GM19328 (cell line): ENCODE data around the gene NAP1L5.

Experiments used
- ATAC-seq: cut with Tn5 transposase; IDR thresholded peaks from one replicate; pipeline ENCODE4 v1.9.1; 2021; ENCODE audit warnings: mild to moderate bottlenecking, moderate library complexity; ENCODE audit not compliant: unreplicated experiment

NAP1L5 gene, protein sequence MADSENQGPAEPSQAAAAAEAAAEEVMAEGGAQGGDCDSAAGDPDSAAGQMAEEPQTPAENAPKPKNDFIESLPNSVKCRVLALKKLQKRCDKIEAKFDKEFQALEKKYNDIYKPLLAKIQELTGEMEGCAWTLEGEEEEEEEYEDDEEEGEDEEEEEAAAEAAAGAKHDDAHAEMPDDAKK

DNA sequence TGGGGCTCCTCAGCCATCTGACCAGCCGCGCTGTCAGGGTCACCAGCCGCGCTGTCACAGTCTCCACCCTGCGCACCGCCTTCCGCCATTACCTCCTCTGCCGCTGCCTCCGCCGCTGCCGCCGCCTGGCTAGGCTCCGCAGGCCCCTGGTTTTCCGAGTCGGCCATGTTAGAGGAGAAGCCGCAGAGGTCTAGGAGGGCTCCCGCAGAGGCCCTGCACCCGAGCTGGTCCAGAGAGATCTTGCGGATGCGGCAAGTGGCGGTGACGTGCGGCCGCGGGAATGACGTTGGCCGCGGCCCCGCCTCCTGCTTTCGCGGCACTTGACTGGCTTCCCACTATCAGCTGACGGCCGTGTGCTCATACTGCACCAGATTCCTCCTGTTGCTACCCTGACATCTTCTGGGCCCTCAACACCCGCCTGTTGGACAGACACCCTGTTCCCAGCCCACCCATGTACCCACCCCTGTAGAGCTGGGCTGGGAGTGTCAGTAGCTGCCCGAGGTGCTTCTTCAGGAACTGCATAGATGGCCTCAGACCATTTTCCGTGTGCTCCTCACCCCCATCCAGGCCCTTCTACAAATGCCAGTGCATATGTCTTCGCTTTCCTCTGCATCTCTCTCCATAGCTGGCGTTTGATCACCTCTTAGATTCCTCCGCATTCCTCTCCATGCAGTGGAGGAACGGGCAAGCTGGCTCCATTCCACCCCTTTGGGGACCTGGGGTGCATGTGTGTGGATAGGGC lies at the start of gene NAP1L5:
NAP1L5 (minus strand) TSS at position 242 of the 742 bp plus-strand sequence; CDS start at position 167, 75 bp downstream.
- peak; percentile 97 for ATAC-seq

DNA sequence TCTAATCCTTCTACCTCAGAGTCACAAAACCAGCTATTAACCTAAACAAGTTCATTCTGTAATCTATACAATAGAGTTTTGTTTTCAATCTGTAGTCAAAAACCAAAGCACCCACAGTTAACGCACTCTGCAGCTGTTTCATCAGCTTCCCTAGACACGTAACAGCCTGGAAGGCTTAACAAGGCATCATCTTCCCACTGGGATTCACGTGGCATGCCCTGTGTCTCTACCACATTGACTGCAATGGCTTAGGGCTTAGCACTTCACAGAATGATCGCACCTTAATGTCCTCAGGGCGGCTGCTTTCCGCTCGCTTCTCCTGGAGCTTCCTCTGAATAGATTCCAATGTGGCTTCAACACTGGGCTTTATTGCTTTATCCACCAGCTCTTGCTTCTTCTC lies 49.7 kb upstream of the NAP1L5 start:
- ATAC-seq, result no peak

DNA sequence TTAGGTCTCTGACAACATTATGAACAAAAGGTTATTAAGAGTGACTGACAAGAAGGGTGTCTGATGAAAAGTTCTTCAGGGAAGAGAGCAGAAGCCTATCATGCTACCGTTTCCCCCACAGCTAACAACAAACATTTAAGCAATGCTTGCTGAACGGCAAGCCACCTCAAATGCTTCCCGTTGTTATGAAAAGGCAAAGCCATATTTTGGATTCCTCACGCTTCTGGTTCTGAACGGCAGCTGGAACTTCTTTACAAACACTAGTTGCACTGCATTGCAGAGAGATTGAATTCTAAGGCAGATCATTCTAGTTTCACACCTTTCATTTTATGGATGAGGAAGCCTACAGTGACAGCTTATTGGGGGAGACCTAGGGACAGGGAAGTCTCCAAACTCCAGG lies 48.6 kb upstream of the NAP1L5 start:
- no peak for ATAC-seq

DNA sequence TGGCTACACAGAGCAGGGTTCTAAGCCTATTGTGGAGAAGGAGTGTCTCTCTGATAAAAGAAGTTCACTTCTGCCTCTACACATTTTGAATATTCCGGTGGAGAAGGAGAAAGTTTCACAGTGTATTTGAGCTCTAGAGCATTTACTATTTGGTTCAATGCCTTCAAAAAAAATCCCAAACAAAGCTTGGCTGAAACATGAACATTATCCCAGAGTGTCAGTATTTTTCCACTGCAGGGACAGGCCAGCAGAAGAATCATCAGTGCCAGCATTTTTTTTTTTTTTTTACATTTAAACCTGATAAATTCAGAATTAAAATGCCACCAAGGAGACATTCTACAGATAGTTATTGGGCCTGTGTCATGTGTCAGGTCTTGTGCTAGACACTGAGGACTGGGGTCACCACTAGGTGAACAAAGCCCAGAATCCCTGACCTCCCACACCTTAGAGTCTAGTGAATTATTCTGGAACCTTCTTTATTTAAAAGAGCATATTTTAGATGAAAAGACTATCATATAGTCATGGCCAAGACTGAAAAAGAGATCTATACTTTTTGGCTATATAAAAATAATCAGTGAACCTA lies 48.0 kb upstream of the NAP1L5 start:
- ATAC-seq, result no peak

DNA sequence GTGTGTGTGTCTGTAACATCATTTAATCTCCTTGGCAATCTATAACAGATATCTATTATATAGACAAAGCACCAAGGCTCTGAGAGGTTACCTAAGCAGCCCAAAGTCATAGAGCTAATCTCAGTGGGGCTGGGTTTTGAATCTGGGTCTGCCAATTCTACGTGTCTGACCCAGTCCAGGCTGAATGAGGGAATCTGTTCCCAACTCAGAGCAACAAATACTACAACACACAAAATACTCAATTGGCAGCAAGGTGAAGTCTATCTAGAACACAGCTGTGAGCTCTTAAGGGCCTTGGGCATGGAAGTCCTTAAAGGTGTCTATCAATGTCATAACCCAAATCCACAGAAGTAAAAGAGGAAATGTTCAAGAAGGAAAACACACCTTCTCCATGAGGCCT lies 47.5 kb upstream of the NAP1L5 start:
- ATAC-seq, result no peak

DNA sequence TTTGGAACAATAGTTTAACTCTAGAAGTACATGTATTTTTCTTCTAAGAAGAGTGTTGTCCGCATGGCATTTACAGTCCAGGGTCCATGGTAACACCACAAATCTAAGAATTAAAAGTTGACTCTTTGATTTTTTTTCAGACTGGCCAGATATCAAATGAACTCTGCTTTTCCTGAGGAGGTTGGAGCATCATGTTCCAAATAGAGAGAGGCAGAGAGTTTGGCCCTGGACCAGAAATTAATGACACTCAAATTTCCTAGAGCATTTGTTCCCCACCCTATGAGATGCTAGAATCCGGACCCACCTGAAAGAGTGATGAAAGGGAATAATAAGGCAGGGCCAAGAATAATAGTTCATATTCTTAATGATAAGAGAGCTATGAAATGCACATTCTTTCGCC lies 47.0 kb upstream of the NAP1L5 start:
- ATAC-seq, result no peak

DNA sequence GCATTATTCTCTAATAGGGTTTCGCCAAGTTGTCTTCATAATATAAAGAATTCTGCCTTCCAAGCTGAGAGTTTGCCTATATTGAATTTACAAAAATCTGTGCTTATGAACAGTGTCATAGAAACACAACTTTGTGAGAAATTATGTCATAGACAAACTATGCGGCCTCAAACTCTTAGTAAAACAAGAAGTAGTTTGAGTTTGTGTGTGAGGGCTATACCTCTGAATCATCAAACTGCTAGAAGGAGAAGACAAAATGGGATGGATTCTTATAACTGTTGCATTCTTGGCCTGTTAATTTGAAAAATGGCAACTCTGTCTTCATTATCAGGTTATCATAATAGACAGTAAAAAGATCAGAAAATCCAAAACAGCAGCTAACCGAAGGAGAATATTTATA lies 46.1 kb upstream of the NAP1L5 start:
- no peak for ATAC-seq

DNA sequence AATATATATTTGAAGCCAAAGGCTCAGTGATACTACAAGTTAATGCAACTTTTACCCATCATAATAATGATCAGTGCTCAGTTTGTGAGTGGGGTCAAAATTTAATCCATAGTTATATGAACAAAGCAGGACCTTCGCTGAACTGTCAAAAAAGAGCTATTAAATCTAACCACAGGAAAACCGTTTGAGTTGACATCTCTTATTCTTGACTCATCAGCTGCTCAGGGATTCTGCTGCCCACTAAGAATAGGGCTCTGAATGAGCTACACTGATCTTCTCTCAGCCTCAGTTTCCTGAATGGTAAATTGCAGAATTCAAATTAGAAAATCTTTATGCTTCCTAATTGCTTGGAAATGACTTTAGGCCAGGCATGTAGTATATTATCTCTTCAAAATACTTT lies 44.9 kb upstream of the NAP1L5 start:
- ATAC-seq, result no peak

DNA sequence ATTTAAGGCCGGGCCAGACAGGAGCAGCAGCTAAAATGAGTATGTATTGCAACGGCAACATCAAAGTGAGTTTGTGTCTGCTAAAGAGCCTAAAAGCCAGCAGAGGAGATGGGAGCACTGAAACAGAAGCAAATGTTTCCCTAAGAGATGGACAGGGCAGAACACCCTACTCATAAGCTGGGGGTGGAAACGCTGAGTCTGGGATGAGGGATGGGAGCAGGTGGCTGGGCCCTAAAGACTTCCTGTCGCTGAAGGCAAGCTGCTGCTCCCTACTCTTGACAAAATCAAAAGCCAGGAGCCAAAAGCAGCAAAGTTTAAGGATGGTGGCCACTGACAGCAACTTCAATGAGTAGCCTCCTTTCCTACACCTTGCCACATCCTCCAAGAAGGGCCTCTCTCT lies 40.6 kb upstream of the NAP1L5 start:
- ATAC-seq, result no peak

DNA sequence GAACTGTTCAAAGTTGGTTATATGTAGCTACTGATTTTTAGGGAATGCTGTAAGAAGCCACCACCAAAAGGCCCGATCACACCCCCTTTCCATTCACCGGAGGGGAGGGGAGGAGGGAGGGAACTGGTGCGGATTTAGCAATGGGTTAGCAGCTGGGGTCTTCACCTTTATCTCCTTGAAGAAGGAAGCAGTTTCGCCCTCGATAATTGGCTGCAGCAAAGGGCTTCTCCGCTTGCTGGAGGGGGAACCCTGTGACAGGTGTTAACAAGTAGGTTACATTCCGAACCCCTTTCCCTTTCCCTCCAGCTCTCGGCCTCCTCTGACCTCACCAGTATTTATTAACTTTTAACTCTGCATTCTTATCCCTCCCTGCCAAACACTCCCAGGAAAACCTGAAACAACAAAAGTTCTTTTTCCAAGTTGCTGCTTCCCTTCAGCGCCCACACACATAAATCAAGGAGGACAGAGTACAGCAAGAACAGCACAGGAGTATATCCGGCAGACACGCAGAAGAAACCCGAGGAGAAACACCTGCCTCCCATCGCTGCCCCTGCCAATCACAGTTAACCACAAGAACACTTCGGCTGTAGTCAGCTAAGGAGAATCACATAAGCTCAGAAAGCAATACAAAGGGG lies 39.8 kb upstream of the NAP1L5 start:
- peak; percentile 53 for ATAC-seq

DNA sequence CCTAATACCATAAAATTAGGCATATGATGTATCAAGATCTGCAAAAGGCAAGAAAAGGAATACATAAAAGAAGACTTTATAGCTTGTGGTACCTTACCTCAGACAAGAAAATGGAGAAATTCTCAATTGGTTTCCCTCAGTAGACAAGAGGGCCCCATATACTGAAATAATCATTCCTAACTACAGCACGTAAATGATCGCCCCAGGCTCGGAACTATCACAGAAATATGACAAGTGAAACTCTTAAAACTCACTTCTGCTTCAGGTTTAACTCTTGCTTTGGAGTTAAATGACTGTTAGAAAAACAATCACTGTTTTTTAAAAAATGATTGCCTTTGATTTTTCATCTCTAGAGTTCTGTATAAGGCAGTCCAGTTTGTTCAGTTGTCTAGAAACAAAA lies 38.6 kb upstream of the NAP1L5 start:
- no peak for ATAC-seq

DNA sequence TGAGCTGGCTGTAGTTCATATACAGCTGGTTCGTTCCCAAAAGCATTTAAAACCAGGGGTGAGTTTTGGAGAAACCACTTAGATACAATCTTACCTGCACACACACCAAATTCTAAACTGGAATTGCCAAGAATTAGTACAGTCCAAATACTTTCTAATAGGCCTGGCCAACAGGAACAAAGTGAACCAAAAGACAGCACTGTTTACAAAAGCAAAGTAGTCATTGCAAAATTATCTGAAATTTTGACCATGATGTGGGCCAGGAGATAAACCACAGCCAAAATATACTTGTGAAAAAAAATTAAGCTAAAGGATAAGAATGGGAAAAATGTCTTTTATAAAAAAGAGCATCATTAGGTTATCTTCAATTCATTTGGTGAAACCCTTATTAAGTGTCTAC lies 37.9 kb upstream of the NAP1L5 start:
- ATAC-seq, result no peak

DNA sequence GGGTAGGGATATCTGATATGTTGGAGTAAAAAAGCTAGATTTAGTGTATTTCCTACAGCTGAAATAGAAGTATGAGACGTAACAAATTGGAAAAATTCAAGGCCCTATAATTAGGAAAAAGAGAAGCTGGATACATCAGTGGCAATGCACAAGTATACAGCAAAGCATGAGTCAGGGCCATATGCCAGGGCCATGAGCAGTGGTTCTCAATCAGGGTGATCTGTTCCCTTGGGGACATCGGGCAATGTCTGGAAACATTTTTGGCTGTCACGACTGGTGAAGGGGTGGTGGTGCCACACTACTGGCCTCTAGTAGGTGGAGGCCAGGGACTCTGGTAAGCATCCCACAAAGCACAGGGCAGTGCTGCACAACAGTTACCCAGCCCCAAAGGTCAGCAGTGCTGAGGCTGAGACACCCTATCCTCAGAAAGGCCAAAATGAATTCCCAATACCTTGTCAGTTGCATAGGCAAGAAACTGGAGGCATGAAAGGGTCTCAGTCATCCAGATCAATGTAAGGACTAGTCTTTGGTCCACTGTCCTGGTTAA lies 36.8 kb upstream of the NAP1L5 start:
- ATAC-seq, result no peak

DNA sequence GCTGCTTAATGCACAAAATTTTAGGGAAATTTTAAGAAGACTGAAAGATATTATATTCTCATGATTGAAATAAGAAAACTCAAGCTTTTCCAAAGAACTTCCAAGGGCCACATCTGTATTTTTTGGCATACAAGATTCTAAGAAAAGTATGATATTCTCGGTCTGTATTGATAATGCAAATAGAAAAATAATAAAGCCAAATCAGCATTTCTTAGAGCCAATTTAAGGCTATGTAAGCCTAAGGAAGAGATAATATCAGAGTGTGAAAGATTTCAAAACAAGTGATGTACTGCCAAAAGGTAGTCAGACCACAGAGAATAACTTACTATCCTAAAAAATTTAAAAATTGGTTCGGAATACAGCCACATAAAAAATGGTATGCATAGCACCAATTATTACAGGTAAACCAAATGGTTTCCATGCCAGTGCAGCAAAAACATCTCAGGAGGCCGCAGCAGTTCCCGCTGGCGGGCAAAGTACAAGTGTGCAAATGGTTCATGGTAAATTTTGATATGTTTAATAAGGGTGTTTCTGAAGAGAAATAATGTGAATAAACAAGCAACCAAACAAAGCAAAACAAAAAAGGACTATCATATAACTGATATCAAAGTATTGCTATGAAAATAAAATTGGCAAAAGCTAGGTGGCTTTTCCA lies 35.2 kb upstream of the NAP1L5 start:
- ATAC-seq, result no peak

DNA sequence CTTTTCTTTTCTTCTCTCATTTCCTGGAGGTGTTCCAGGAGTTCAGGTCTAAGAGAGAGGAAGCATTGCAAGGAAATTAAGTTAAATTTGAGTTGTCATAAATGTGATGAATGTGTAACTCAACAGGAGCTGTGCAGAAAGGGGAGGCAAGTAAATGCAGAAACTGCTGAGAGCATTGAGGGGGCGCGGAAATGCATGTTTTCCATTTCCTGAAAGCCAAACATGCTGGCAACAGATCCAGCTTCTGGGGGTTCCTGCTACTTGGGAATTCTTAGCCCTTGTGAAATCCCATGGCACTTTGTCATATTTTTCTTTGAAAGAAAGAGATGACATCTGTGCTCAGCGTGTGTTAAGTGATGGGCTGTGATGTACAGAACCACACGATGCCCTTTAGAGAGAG lies 33.8 kb upstream of the NAP1L5 start:
- no peak for ATAC-seq

DNA sequence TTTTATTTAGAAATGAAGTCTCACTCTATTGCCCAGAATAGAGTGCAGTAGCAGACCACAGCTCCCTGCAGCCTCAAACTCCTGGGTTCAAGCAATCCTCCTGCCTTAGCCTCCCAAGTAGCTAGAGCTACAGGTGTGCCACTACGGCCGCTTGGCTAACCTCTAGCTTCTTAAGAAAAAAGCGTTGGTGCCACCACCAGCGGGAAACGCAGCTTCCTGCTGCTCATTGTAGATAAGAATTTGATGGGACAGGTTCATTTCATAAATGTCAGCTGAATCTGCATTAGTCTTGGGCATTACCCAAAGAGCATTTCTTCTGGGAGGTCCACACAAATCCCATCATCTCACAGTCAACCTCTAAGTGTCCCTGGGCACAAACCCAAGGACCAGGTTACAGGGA lies 33.2 kb upstream of the NAP1L5 start:
- no peak for ATAC-seq

DNA sequence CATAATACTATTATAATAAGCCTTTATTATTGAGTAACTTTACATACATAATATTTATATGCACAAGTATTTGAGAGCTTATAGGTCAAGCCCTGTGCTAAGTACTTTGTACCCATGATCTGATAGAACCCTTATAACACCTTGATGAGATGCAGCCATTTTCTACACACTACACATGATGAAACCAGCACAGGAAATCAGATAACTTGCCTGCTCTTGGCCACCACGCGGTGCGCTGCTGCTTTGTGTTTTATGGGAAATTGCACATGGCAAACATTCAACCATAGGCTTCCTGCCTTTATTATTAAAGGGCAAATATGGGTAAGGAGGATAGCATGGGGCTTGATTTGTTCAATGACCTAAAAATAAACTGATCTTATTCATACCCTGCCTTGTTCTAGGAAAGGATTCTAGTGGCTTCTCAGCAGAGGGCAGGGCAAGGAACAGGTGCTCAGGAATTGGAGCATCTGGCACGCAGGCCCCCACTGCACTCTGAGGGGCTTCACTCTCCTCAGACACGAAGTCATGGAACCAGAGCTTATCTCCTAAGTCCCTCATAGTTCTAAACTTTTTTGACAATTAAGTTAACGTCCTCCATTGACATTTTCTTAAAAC lies 31.6 kb upstream of the NAP1L5 start:
- no peak for ATAC-seq

DNA sequence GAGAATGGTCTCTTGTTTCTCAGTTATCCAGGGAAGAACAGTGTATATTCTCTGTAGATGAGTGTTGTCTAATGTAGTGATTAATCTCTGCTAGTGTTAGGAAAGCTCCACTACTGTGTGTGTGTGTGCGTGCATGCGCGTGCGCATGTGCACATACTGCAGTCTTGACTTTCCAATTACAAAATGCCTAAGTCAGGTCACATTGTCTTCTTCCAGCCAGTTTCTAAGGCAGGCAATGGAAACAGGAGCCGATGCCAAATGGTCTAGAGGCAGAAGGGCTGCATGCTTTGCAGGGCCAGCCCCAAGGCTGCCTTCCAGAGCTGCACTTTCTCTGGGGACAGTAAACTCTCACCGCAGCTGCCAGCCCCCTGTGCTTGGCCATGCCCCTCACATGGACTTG lies 30.5 kb upstream of the NAP1L5 start:
- ATAC-seq, result no peak

DNA sequence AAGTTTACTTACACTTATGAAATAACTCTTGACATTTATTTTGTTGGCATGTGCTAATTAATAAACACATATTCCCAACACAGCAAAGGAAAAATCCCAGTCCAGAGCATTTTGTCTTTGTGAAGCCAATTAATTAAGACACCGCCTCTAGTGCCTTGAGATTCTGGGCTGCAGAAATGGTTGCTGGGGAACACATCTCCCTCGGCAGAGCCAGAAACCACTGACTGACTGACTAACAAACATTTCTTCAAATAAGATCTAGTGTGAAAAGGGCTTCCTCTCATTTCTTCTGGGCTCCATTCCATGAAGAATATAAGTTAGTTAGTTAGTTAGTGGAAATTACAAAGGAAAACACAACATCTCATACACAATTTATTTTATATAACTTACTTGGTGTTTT lies 28.4 kb upstream of the NAP1L5 start:
- ATAC-seq, result no peak

DNA sequence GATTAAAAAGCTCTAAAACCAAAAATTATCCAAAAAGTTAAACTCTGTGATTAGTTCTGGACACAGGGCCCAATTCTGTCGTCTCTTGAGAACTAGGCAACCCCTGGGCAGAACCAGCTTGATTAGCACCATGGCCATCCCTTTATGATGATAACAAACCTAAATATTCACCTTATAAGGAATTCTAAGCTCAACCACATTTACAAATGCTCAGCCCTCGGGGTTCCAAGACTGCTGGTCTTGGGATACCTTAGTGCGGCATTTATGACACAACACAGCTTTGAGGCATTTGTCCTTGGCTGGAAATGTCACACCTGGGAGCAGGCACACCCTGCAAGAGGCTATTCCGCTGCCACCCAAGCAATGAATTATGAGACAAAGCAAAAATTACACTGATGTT lies 27.5 kb upstream of the NAP1L5 start:
- ATAC-seq, result no peak

DNA sequence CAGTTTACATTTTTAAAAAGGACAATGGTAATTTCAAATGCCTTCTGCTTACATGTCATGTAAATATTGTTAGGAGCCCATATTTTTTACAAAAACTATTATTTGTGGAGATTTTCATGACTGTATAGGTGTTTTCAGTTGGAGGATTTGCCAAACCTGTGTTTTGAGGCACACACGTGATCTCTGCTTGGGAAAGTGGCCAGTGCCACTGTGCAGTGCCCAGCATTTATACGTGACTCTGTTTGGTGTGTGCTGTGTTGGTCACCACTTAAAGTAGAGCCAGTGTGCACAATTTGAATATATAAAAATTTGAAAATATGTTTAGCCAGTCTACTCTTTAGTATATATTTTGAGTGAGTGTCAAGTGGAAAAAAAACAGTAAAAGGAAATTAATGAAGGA lies 26.8 kb upstream of the NAP1L5 start:
- ATAC-seq, result no peak
